ENCODE measurements around the gene UNCX.

Gene UNCX

DNA sequence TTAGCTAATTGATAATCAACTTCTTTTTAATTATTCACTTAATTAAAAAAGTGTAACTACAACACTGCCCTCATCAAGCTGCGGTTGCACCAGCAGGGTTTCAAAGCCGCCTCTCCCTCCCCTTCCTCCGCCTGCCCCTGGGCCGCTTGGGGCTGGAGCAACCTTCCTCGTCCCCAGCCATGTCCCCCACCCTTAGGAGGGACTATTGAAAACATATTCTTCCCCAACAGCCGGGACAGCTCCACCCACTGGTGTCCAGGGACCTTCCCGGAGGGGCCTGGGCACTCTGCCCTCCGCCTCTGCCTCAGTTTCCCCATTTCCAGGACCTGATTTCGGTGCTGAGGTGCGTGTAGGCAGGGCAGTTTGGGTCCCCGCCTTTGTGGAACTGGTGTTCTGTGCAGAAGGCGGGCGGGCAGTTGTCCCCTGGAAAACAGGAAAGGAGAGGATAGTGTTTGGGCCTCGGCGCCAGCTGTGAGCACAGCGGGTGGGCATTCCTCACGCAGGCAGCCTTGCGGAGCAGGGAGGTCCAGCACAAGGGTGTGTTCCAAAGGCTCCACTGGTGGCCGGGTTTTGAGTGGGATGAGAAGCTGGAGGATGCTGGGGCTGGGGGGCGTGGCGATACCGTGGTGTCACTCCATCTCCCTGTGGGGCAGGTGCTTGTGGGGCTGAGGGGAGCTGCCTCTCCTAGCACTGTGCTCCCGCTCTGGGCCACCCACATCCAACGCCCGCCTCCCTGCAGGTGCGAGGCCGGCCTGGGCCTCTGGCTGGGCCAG, 15.7 kb downstream of the UNCX start:
- no peak overlapping the region for H3K27ac ChIP-seq
- TF ChIP-seq CTCF (IDR thresholded peaks at IDR 0.05): no peak
- TF ChIP-seq ZFX (IDR thresholded peaks at IDR 0.05; ENCODE audit: borderline replicate concordance): no peak

DNA sequence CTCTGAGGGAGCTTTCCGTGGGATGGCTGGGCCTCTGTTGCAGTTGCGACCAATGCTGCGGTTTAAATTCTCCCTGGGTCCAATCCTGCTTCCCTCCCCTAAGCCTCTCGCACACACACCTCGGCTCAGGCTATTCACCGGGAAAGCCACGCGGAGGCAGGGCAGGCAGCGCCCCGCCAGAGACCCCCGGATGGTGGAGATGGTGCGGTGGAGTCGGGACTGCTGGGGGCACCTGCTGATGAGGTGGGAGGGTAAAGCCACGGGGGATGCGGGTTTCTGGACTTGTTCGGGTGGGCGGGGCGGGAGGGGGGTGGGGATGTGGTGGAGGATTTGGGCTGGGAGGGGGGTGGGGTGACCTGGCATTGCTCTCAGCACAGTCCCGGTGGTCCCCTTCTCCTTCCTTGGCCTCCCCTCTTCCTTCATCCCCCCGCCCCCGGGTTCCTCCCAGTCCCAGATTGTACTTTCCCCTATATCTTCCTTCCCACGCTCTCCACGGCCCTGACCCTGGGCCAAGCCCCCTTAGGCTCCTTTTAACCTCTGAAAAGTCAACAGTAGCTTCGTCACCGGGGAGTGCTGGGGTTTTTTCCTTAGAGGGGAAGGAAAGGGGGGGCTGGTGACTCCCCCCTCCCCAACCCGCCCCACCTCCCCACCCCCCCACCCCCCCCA, 16.4 kb downstream of the UNCX start:
- TF ChIP-seq CTCF (IDR thresholded peaks at IDR 0.05) (no peak), ZFX (IDR thresholded peaks at IDR 0.05; ENCODE audit: borderline replicate concordance) (no peak)

GRCh38 chr7:1249731-1250130, 17.1 kb downstream of the UNCX start:
- no peak for TF ChIP-seq ZFX (IDR thresholded peaks at IDR 0.05; ENCODE audit: borderline replicate concordance)
- no peak for TF ChIP-seq CTCF (IDR thresholded peaks at IDR 0.05)

More for the DNA sequence above, 16.4 kb downstream of the UNCX start:
- H3K27ac ChIP-seq: no peak overlapping the region

DNA sequence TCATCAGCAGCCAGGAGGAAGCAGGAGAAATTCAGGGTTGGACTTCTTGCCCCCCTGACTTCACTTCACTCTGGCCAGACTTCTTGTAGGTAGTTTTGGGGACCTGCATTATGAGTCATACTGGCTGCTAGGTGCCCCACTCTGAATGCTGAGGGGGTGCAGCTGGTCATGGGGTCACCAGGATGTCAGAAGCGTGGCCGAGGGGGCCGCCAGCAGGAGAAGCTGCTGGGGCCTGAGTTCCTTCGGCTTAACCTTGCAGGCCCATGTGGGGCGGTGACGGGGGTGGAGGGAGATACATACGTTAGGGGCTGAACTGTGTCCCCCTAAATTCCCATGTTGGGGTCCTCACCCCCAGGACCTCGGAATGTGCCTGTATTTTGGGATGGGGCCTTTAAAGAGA, 18.2 kb downstream of the UNCX start:
- H3K27ac ChIP-seq: no peak overlapping the region
- TF ChIP-seq ZFX (IDR thresholded peaks at IDR 0.05; ENCODE audit: borderline replicate concordance): no peak
- TF ChIP-seq CTCF (IDR thresholded peaks at IDR 0.05): no peak

More at GRCh38 chr7:1249731-1250130, 17.1 kb downstream of the UNCX start:
- no peak overlapping the region for H3K27ac ChIP-seq

- TF ChIP-seq CTCF (IDR thresholded peaks at IDR 0.05): no peak
- no peak for TF ChIP-seq ZFX (IDR thresholded peaks at IDR 0.05; ENCODE audit: borderline replicate concordance)
- no peak overlapping the region for H3K27ac ChIP-seq
Measured at GRCh38 chr7:1251796-1252539, 19.3 kb downstream of the UNCX start.

GRCh38 chr7:1252540-1253090, 19.9 kb downstream of the UNCX start:
- TF ChIP-seq ZFX (IDR thresholded peaks at IDR 0.05; ENCODE audit: borderline replicate concordance): no peak
- TF ChIP-seq CTCF (IDR thresholded peaks at IDR 0.05): no peak
- H3K27ac ChIP-seq: no peak overlapping the region

All from 22Rv1 (cell line).